Middle frontal gyrus (tissue), 1 donor: ENCODE results near the gene PAX1.

Experiments used
- DNase-seq: peaks from one replicate; pipeline ENCODE4 v3.0.0-alpha.2; 2015; ENCODE audit warnings: low spot score; ENCODE audit errors: extremely low spot score

The PAX1 gene

GRCh38 chr20:21702553-21703470, 2.7 kb upstream of the PAX1 start:
- DNase-seq = no peak

DNA sequence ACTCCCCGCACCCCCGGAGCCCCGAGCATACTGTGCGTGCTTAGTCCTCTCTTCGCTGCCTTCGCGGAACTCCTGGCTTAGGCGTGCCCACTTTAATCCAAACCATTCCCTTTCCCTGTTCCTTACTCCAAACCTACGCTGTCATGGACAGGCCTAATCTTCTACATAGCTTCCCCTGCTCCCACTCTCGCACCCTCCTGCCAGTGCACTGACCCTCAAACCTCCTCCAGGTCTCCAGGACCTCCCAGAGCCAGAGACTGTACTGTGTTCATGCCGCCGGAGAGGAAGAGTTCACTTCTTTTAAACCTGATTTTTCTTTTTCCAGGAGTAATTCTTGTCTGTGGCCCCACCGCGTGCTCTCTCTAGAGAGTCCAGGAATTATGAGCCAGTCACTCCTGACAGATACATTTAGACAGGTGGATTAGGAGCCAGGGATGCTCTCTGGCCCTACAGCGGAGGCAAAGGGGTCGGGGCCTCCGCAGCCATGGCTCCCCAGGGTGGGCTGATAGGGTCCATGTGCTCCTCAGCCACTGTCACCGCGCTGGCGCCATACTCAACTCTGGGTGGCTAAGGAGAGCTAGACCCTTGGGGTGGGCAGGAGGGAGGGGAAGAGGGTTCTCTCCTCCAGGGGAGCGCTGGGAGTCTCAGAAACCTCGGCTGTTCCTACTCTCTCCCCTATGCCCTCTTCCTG, 1.6 kb upstream of the PAX1 start:
- no peak for DNase-seq

DNA sequence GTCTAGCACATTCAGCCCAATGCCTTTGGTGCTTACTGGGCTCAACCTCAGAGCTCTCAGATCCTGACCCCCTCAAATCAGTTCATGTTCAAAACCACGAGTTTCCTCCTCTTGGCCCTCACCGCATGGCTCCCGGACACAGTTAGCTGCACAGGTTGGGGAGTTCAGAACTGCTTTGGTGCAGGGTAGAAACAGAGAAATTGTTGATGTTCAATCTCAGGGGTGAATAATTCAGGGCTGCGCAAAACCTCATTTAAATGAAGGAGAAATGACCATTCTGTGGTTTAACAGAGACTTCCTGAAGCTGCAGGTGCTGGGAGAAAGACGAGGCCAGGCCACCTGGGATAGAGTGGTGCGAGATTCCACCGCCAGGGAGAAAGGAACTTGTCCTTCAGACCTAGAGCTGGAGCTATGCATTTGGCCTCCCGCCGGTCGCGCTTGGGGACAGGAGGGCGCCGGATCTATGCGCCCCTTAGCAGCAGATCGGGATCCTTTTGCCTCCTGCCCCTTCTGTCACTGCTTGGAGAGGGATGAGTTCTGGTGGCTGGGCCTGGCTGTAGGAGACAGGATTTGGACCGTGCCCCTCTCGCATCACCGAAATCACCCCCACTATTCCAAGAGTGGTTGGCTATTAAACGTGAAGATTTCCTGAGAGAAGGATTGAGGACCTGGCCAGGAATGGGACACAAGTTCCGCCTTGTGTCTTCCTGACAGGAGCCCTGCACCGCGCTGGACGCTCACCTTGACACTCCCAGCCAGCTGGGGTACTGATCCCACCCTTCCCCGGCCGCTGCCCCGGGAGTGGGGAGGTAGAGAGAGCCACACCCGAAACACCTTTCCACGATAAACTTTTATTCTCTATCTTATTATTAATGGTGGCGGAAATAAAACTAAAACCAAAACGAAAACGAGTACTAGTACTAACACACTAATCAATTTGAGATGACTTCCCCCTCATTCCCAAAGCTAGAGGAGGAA, 767 bp upstream of the PAX1 start:
- no peak for DNase-seq

- no peak for DNase-seq
These were observed 1.1 kb downstream of the PAX1 start for GRCh38 chr20:21706261-21707195.

DNA sequence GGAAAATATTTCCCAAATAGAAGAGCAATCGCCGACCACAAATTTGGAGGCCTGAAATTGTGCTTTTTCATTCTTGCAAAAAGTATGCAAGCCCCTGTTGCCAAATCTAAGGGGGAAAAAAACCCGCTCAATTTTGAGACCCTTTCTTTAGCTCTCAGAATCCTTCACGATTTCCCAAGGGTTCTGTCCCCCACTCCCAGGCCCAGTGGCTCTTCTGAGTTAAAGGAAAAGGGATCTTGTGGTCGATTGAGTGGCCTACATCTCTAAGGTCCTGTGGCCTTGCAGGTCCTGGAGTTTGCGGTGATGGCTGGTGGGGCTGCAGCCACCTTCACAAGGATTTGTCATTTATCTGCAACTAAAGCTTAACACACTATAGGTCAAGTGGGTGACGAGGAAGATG, 1.8 kb downstream of the PAX1 start:
- DNase-seq = no peak

DNA sequence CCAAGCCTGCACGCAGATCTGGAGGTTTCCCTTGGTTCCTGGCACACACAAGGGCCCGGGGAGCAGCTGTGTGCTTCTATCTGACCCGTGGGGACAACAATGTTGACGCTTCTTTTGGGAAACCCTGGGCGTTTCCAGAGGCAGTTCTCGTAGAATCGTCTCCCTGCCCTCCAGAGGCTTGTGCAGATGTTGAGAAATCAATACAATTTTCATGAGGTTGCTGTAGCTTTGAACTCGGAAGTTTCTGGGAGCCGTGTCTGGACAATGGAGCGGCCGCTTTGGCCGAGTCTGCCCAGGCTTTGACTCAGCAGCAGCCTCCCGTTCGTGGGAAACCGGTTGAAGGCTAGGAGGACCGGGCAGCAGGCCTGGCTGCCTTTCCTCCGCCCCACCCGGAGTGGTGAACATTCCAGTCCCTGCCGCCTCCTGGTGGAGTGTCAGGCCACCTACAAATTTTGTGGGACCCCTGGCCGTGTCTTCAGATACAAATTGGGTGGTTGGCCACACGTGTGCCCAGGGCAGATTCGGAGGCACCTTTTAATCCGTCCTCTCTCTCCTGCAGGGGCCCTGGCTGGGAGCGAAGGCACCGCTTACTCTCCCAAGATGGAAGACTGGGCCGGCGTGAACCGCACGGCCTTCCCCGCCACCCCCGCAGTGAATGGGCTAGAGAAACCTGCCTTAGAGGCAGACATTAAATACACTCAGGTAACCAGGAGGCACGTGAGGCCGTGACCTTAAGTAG, 2.7 kb downstream of the PAX1 start:
- DNase-seq = no peak

DNA sequence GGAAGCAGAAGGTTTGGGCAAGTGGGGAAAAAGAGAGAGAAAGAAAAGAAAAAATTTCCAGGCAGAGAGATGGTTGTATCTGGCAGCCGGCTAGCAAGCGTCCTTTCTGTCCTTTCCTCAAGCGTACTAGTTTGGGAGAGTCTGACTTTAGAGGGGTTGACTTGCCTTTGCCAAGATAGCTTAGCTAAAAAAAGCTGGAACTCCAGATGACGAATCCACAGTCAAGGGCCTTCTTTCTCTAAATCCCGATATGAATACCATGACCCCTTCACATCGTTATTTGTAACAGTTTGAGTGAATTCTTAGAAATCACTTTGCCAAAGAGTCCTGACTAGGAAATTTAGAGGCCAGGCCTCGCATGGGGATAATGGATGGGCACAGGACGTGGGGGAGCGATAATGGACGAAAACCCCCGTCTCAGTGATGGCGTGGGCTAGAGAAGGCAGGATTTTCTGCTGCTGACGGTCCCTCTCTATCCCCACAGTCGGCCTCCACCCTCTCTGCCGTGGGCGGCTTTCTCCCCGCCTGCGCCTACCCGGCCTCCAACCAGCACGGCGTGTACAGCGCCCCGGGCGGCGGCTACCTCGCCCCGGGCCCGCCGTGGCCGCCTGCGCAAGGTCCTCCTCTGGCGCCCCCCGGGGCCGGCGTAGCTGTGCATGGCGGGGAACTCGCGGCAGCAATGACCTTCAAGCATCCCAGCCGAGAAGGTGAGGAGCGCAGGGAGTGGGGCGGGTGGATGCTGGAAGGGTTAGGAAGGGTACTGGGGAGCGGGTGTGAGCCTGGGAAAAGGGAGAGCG, 3.5 kb downstream of the PAX1 start:
- no peak for DNase-seq

GRCh38 chr20:21709535-21709904, 4.1 kb downstream of the PAX1 start:
- no peak for DNase-seq

GRCh38 chr20:21710341-21710740, 4.9 kb downstream of the PAX1 start:
- no peak for DNase-seq

DNA sequence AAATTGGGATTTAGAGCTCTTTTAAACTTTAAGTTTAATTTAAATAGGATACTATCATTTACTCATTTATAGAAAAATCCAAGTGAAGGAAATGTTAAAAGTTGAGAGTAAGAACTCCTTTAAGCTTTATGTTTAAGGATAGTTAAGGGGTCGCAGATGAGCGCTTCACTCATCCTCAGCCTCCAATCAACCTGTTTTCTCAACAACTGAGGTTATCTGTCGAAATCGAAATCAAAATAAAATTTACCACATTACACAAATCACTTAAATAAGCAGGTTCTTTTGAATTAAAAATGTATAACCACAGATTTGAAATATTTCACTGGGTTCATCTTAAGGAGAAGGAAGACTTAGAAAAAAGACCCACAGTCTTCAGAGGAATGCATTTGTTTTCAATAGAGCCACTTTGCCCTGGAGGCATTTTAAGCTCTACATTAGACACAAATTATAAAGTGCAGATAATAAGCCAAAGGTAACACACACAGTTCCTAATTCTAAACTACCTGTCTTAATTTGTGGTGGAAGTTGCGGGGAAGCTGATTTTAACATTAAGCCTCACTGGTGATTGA, 5.5 kb downstream of the PAX1 start:
- no peak for DNase-seq

DNA sequence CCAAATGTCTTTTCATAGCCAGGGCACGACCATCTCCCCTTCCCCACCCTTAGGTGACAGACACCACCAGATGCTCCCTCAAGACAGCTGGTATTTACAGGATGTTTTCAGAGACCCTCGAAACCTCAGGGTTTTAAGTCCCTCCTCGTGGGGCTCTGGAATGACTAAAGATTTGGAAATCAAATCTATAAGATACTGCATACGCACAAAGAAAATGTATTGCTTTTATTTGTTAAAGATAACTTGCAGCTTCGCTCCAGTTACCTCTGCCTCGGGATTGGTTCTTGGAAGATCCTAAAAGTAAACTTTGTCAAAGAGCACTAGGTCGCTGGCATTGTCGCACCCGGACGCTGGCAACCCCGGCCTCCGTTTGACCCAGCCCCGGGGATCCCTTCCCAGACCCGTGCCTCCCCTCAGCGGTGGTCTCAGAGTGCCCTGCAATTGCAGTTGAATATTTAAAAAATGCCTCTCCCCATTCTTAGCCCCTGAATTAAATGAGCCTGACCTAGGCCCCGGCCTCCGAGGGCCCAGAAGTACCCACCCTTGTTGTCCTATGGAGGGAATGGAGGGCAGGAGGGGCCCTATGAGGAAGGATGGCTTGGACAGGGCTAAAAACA, 7.1 kb downstream of the PAX1 start:
- DNase-seq = no peak

DNA sequence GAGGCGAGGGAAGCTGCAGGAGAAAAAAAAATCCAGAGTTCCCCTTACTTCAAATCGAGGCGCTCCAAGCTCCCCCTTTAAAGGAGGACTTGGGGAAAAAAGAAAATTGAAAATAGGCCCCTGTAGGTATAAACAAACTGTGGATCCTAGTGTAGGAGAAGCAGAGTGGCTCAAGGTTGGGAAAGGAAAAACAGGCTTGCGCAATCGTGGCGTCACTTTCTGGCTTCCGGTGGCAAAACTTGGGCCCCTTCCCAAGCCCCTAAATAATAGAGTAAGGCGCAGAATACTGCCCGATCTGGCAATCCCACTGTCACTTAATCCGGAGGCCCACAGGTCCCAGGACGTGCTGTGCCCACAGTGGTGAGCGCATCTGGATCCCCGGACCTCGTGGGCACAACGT, 8.0 kb downstream of the PAX1 start:
- no peak for DNase-seq

- DNase-seq = no peak
These were observed 8.4 kb downstream of the PAX1 start for GRCh38 chr20:21713901-21714296.

DNA sequence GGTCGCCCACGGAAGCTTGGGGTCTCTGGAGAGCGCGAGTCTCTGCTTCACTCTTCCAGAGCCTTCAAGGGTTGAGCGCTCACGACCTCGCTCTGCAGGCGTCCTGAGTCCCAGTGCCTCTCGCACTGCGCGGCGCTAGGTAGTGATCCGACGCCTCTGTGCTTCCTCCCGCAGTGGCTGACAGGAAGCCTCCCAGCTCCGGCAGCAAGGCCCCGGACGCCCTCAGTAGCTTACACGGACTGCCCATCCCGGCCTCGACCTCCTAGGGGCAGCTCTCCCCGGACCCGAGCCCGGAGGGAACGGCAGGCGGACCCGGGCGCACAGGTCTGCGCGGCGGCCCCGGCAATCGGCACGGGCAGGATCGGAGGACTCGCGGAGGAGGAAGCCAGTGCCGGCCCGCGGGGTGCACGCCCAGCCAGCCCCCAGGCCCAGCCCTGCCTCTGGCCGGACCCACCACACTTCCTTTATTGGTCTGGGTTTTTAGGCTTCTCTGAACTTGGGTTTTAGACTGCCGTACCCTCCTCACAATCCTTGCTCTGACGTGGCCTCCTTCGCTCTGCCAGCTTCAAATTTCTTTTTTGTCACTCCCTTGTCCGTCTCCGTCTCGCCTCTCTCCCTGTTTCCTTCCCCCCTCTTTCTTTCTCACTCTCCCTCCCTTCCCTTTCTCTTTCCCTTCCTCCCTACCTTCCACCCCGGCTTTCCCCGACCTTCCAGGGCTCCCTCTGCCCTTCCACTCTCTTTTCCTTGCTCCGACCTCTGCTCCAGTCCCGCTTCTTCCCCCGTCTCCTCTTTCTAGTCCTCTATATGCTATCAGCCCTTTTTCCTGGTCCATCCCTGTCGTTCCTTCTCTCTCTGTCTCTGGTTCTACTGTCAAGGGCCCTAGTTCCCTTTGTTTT, 9.1 kb downstream of the PAX1 start:
- DNase-seq = no peak

- DNase-seq = no peak
These were observed 9.9 kb downstream of the PAX1 start for GRCh38 chr20:21715193-21715881.

GRCh38 chr20:21719592-21720214, 14.2 kb downstream of the PAX1 start:
- DNase-seq = peak; percentile 18
